Right forelimb (tissue), 1 donor: ENCODE results near the gene FAM237A.
A peak's percentile ranks its signal among the peaks of the same experiment; 100 is the strongest.

Experiments
- DNase-seq: peaks from one replicate; pipeline ENCODE4 v3.0.0-alpha.2; 2018

FAM237A gene

DNA sequence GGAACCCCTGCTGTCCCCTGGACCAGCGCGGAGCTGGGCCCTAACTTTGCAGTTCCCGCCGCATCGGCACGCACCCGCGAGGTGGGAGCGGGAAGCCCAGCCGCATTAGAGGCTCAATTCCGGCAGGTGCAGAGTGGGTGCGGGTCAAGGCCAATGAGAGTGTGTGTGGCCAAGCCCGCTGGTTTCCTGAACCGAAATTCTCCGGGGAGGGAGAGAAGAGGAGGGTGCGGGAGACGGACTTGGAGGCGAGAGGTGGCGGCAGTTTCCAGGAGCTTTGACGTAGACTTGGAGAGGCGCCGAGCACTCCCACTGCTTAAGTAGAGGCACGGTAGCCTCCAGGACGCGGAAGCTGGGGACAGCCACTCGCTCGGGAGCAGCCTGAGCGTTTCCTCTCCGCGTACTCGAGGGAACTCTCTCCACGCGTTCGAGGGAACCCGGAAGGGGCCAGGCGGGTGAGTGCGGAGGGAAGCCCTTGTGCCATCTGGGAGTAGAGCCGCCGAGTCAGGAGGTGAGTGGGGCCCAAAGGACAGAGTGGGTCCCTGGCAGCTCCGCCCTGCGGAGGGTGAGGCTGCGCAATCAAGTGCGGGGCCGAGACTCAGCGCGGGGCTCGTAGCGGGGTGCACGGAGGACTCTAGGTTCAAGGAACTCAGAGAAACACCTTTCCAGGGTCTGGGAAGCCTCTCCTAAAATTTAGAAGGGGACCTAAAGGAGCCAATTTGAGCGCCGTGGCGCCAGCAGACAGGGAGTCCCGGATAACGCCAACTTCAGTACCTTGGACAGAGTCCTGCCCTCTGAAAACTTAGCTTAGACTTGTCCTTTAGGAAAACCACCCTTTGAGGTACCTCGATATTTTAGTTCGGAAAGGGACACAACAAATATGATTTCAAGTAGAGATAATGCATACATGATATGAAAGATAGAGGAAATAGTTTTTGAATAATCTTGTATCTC is at the start of gene FAM237A:
FAM237A (plus strand) TSS at position 413 of the 951 bp plus-strand sequence. CDS start 1,750 bp downstream, outside the sequence.
- peak; percentile 64 for DNase-seq

DNA sequence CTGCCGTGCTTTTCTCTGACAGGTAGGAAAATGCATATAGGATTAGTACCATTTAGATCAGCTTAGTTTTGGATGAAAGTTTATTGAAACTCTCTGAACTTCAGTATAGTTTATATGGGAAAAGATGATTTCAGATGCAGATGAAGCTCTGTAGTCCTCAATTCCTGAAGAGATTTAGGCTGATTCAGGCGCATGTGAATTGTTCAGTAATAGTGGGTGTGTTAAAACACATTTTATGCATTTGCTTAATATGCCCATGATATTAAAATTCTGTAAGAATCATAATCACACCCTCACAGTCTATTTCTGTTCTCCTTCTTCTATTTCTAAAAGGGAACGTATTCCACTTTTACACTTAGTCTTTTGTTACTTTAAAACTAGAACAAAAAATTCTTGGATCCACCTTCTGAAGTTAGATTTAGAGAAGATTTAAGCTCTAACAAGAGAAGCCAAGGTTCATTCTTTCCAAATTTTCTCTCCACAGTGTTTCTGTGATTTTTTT is 44.5 kb upstream of the FAM237A start:
- DNase-seq = no peak

DNA sequence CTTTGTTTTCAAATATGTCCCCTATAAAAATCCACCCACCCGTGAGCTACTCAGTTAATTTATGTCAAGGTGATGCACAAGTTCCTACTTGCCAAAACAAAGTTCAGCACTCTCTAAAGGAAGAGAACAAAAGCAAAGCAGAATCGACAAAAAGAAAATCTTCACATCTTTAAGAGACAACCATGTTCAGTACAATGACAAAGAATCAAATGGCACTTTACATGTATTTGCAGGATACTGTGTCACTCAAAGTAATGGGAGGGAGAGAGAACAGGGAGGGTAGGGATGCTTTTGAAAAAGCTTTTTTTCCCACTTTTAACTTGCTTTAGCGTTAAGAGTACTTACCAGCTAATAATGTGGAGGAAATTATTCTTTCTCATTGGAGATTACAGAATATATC is 39.0 kb upstream of the FAM237A start:
- DNase-seq = no peak

DNA sequence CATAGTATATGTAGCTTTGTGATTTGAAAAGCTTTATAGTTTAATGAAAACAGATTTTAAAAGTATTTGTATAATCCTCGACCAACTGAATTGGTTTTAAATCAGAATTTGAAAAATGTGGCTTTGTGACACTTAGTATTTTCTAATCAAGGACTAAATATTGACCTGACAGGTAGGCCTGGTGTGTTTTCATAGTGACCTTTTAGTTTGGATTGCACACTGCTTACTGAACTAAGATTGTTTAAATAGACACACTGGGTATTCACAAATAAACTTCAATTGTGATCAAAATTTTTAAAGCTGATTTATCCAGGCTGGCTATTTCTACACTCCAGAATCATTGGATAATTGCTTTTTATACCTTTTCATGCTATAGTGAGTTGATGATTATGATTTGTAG is 31.8 kb upstream of the FAM237A start:
- DNase-seq = no peak

DNA sequence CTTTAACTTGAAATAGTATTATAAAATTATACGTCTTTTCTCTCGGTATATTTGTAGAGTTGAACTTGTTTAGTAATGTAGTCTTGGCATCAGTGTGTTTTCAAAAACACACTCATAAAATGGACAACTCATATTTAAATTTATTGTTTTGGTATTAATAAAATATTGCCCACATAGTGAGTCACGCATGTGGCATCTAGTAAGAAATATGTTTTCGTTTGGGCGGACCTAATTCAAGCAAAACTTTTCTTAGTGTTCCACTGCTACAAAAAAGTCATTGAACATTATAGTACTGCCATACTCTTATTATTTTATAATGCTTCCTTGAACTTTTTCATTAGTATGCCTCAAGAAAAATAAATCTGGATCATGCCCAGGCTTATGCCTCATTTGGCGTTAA is 31.1 kb upstream of the FAM237A start:
- no peak for DNase-seq

DNA sequence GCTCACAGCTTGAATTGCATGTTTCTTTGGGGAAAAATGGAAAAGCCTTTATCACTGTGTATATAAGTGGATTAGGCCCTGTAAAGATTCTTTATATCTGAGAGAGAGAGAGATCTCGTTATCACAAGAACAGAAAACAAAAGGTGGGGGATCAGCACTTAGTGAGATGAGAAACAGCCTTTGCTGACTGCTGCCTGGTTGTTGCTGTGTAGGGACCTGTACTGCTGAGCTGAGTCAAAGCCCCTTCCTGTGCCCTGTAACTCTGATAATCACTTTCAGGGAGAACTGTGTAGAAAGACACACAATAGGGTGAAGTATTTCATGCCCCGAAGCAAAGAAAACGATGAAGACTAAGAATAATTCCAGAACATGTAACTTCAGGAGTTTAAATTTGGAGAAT is 30.6 kb upstream of the FAM237A start:
- no peak for DNase-seq

DNA sequence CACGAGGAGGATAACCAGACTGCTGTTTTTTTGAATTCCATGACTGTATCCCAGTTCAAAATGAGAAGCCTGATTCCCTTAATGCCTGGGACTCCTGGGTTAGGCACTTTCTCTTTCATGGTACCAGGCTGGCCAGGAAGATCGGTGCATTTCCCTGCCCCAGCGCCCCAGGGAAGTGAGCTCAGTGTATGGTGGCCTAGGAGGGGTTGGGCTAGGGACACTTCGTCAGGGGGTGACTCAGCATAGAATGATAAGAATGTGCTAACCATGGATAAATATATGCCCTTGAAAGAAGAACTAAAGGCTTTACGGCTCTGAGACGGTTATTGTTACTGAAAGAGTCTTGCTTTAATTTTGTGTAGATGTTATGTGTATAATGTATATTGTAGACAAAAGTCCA is 27.5 kb upstream of the FAM237A start:
- DNase-seq = no peak

DNA sequence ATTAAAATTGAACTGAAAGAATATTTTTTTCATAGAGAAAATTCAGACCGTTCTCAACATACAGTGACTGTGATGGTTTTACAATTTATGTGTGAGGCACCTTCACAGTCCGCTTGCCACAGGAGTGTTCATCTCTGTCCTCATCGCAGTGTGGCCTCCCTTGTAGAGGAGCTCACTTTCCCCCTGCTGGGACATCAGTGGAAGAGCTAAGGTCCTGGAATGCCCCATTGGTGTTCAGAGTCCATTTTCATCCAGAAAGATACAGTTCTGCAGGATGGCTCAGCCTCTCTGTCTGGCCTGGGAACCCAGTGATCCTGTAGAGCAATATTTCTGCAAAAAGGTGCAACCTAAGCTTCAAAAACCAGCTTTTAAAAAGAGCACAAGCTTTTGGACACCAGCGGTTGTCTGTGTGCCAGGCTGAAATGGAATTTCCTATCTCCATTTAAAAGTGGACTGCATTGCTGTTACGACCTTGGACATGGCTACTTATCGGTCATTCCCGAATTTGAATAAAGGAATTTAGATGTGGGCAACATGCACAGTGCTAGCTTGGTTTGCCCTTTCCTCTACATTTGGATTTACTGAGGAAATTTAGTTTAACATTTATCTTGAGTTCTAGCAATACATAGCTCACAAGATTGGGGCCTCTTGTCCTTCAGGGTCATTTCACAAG is 26.7 kb upstream of the FAM237A start:
- no peak for DNase-seq

DNA sequence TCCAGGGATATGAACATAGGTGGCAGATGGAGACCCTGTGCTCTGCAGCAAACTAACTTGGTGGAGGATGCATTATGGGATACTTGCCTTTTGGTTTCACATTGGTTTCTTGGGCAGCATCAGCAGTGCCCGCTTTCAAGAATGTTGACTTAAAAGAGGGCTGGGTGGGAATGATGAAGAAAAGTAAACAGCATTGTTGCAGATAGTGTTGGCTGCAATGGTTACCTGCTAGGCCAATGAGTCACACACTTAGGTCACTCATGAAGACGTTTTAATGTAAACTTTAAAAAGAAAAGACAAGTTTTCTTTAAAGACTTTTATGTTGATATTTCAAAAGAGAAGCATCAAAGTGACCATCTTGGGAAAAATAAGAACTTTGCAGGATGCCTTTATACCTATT is 26.1 kb upstream of the FAM237A start:
- no peak for DNase-seq

DNA sequence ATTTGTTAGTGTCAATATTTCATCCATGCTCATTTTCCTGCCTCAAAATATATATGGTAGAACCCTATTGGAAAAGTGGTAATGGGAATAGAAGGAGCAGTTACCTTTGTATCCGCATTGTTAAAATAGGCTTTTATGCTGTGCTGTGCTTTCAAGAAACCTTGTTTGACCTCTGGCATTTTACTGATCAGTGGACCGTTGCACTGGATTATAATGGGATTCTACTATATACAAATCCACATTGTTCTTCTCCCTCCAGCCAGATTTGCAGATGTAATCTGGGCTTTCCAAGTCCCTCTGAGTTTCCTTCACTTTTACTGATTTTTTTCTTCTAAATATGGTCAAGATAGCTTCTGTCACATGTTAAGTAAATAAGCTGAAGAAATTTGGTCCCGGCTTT is 23.3 kb upstream of the FAM237A start:
- no peak for DNase-seq

DNA sequence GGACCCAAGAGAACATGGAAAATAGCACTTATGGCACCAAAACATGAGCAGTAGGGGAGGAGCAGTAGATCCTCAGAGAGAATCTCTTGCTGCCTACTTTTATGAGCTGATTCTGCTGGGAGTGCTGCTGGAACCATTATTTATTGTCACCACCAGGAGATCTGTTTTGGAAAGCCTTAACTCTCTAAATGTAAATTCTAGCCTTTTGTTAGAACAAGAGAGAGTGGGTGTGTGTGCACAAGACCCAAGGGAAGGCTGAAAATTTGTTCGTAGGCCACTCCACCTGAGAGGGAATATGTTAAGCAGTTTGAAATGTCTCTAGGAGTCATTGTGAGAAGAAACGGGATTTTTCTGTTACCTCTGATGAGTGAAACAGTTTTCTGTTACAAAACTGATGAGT is 16.2 kb upstream of the FAM237A start:
- DNase-seq = no peak

DNA sequence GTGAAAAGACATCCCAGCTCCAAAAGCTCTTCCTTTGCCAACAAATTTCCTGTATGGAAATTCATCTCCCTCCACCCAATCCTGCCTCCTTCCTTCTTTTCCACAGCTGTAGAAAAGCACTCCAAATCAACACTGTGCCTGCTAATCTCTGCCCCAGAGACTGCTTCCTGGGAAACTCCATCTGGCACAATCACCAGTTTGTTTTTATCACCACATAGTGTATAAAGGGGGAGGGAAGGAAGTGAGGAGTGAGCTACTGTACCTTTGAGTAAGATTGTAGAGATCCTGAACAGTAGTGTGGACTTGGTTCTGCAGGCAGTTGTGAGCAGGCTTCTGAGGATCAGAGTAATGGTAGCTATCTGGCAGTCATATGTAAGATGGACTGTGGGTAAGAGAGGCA is 14.7 kb upstream of the FAM237A start:
- DNase-seq = no peak

DNA sequence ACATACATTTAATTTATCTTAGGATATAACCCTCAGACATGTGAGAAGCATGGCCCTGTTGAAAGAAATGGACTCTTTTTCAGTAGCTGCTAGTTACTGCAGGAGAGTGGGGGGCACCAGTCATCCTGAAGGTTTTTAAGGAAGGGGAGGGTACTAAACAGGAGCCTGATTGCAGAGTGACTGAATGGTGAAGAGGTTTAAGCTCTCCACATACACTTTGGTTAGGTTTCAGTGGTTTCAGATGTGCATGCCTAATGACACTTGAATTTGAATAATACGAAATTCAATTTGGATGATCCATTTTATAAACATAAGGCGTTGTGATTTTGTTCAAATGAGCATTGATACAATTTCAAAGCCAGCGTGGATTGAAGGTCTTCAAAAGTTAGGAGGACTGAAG is 10.9 kb upstream of the FAM237A start:
- no peak for DNase-seq

DNA sequence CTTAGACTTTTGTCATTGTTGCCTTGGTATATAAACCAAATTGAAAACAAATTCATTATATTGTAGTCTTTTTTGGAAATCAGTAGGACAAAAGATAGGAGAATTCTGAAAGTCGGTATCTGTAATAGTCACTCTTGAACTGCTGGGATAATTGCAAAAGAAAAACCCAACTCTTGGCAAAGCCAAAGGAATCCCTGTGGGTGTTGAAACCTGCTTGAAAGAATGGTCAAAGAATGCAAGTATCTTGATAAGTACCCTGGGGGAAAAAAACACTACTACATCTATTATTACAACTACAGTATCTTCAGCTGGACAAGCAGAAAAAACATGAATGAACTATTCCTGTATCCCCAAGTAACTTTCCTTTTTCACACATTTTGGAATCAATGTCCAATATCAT is 7.3 kb upstream of the FAM237A start:
- no peak for DNase-seq

DNA sequence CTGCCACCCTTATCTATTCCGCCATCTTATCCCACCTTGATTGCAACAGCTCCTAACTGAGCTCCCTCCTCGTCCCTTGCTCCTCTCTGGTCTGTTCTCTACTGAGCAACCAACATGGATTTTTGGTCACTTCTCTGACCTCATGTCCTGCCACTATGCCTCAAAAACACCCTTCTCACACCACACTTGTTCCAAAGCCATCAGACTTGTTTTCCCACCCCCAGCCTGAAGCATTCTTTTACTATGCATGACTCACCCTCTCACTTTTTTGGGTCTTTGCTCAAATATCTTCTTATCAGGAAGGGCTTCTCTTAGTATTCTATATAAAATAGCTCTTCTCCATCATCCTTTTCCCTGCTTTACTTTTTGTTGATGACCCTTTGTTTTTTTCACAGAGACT is 2.7 kb upstream of the FAM237A start:
- DNase-seq = no peak

DNA sequence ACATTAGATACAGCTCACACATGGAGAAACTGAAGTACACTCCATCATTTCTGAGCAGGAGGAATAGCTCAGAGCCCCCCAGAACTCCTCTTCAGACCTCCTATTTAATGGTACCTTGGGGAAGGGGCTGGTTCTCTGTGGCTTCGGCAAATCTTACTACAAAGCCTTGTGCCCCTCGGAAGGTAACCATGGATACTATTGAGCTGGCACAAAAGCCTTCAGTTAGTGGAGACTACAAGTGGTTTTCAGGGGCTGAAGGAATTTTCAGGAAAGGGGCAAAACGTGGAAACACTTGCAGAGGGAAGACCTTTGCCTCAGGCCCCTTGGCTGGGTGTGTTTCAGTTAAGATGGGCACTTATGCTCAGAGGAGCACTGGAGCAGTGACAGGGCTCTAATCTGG is 1.1 kb upstream of the FAM237A start:
- no peak for DNase-seq

DNA sequence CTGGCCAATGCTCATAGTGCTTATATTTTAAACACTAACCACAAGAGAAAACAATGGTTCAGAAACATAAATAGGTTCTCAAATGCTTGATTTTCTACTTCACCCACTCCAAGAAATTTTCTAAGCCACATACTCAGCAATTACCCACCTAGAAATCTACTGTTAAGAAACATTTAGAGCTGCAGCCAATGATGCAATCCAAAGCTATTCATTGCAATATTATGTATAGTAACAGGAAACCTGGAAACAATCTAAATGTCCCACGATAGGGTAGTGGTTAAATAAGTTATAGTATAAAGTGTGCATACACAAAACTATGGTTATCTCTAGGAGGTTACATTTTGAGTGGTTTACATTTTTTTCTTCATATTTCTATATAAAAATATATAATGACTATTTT is 5.7 kb downstream of the FAM237A start:
- DNase-seq = no peak

DNA sequence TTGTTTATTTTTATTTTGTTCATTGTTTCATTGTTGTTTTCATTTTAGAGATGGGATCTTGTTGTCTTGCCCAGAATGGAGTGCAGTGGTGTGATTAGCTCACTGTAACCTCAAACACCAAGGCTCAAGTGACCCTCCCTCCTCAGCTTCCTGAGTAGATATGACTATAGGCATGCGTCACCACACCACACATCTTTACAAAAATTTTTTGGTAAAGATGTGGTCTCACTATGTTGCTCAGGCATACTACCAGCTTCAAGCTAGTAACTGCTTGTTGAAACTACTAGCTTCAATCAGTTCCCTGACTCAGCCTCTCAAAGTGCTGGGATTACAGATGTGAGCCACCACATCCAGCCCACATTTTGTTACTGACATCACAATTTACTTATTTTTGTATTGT is 14.8 kb downstream of the FAM237A start:
- DNase-seq = no peak

DNA sequence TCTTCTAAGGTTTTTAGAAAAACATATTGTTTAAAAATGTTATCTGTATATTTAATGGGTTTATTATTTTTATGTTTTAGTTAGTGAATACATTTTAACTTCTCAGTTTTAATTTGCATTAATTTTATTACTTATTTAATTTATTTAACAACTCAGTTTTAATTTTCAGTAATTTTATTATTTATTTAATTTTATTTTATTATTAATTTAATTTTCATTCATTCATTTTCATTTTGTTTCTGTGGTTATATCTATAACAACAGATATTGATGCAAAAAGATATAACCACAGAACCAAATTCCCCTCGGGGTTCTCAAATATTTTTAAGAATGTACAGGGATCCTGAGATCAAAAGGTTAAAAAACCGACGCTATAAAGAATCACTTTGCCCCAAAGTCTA is 23.0 kb downstream of the FAM237A start:
- DNase-seq = no peak

DNA sequence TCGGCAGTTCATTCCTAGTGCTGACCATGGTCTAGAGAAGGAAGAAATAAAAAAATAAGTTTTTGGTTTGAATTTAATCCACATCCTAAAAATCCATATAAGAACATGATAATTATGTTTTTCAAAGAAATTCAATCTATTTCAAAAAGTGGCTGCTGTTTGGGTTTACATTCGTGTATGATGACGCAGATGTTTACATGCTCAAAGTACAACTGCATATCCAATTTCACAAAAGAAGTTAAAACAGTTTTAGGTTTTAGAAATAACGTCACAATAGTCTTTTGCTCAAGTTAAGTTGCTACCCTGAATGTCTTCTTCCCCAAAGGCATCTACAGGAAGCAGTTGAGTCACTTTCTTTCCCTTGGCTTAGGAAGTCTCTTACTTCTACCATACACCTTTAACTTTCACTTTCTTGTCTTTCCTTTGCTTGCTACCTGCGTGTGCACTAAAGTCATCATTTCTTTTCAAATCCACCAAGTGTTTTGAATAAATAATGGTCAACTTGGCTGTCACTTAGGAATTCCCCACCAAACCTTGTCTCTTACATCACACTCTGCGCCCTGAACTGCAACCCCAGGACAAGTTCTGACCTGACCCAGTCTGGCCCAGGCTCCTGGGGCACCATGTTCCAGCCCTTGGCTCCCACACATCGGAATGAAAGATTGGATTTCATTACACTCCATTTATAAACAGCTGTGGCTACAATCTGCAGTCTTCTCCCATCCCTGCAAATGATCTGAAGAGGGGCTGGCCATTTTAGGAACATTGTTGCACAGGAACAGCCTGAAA is 28.4 kb downstream of the FAM237A start:
- DNase-seq = no peak

DNA sequence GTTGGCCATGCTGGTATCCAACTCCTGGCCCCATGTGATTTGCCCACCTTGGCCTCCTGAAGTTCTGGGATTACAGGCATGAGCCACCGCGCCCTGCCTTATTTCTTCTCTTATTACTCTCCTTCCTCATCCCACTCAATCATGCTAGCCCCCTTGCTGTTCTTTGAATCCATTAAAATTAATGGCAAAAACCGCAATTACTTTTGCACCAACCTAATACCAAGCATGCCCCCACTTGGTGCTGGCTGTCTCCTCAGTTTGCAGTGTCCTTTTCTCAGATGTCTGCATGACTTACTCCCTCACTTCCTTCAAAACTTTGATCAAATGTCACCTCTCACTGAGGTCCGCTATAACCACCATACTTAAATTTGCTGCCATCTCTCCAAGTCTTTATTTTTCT is 41.3 kb downstream of the FAM237A start:
- no peak for DNase-seq

DNA sequence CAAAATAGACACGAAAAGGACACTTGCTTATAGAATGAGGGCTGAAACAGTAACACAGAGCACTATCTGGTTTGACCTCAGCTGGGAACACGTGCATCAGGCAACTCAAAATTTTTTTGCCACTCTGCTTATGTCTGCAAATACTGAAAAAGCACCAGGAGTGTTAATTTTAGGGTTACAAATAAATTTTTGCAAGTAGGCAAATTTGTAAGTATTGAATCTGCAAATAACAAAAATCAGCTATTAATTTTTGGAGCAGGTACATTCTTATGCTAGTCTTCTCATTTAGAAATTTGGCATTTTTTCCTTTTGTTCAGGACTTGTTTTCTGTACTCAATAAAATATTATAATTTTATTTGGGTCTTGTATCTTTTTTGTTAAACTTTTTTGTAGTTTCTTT is 46.2 kb downstream of the FAM237A start:
- DNase-seq = no peak

DNA sequence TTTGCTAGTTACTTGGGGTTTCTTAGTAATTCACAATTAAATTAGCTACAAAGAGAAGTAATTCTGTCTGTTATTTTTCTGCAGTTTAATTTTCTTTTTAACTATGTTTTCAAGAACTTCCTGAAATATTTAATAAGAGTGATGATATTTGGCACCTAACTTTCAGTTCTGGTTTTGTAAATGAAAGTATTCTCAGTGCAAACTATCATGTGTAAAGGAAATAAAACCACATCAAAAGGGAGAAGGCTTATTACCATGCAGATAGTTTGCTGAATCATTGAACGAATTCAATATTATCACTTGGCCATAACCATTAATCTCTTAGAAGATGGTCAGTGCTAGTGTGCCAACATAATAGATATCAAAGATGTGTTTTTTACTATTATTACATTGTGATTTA is 46.7 kb downstream of the FAM237A start:
- no peak for DNase-seq
